Transverse colon (tissue), 3 donors: ENCODE measurements around the gene USF1.

ENCODE experiments used
- CTCF ChIP-seq, 5 experiments: fragments of 200-600 bp in 3 of 5; fragments of 450-650 bp in 2 of 5; sonication (generic) in 3 of 5; IDR thresholded peaks; 1 replicate in 2 of 5; 2 replicates in 3 of 5; pipeline ENCODE4 v1.5.1; 2016 to 2017; ENCODE audit warnings: antibody characterized with exemption in 5 of 5, inconsistent platforms in 3 of 5, mild to moderate bottlenecking in 2 of 5, moderate library complexity in 1 of 5
- EP300 ChIP-seq: sonication (generic); formaldehyde crosslinking; IDR thresholded peaks from one replicate; pipeline ENCODE4 v1.6.1; 2017; ENCODE audit warnings: antibody characterized with exemption, low read depth
- POLR2A ChIP-seq: fragments of 450-650 bp; IDR thresholded peaks from one replicate; pipeline ENCODE4 v1.6.1; 2016; ENCODE audit warnings: antibody characterized with exemption, mild to moderate bottlenecking, moderate library complexity

DNA sequence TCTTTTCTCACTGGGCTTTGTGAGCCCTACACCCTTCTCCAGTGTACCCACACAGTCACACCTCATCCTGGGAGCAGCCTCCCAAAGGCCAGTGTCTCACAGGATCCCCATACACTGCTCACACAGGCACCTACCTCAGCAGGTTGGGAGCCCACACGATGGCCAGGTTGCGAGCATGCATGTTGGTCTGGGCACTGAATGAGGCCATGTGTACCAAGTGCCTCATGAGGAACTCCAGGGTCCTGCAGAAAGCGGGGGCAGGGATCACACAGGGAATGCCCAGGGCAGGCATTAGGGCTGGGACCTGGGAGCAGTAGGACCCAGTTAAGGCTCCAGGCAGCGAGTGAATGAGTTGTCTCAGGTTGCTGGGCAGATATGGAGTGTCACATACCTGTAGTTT, 8.5 kb upstream of the USF1 start:
- TF ChIP-seq CTCF (IDR thresholded peaks at IDR 0.05) (no peak), POLR2A (no peak), EP300 (no peak)
